Endothelial cell of umbilical vein (primary cell): ENCODE results near the gene FAM177B. TPM values are rescaled to one million over a fixed set of nuclear protein-coding genes. Genes with fewer than 3 reads are reported as not detected.

Experiments
- BruUV-seq: library from RNA; stranded (reverse); fragments of 400-500 nt; replicated peaks from 2 replicates; lab custom pipeline; 2021; lab: Mats Ljungman, UMichigan
- CTCF ChIA-PET: fragments of 300-600, 350-600 bp; sonication (Branson Sonifier 250); formaldehyde crosslinking; loops from one replicate; lab custom pipeline; 2021; ENCODE audit warnings: antibody characterized with exemption, inconsistent platforms; lab: Charles Lee
- POLR2A ChIA-PET: fragments of 300-600, 350-600 bp; sonication (Branson Sonifier 250); formaldehyde crosslinking; loops from one replicate; lab custom pipeline; 2021; ENCODE audit warnings: antibody characterized with exemption, inconsistent platforms; lab: Charles Lee
- DNase-seq: peaks from one replicate; pipeline ENCODE4 v3.0.0-alpha.2; 2011; ENCODE audit warnings: low read depth, low spot score
- FAIRE-seq: peaks from 2 replicates; lab custom pipeline; 2011; peaks lifted over from hg19 to GRCh38; lab: Jason Lieb, UNC
- H2AFZ ChIP-seq: 2 replicates; pipeline ENCODE4 v1.6.0; 2012; ENCODE audit warnings: low read depth, low read length, control low read depth, inconsistent platforms
- H3K27ac ChIP-seq: 2 replicates; pipeline ENCODE4 v1.5.1; 2011; ENCODE audit warnings: low read depth, mild to moderate bottlenecking, control low read depth, low read length, moderate library complexity; ENCODE audit not compliant: insufficient read depth
- H3K27me3 ChIP-seq, 2 experiments: 2 replicates each; pipeline versions ENCODE4 v1.6.0 to v1.6.1; 2011; ENCODE audit warnings: low read length in 2 of 2, mixed read lengths in 1 of 2; ENCODE audit not compliant: control insufficient read depth in 2 of 2, insufficient read depth in 2 of 2
- H3K36me3 ChIP-seq, 2 experiments: 2 replicates in 1 of 2; 3 replicates in 1 of 2; pipeline ENCODE4 v1.5.1; 2011; ENCODE audit warnings: low read length in 2 of 2, mild to moderate bottlenecking in 1 of 2, moderate library complexity in 1 of 2; ENCODE audit not compliant: control insufficient read depth in 2 of 2, insufficient read depth in 2 of 2; ENCODE audit errors: extremely low read depth in 1 of 2
- H3K4me1 ChIP-seq: 3 replicates; pipeline ENCODE4 v1.5.1; 2011; ENCODE audit warnings: mild to moderate bottlenecking, low read length; ENCODE audit not compliant: control insufficient read depth, insufficient read depth; ENCODE audit errors: extremely low read depth
- H3K4me2 ChIP-seq: 2 replicates; pipeline ENCODE4 v1.6.1; 2011; ENCODE audit warnings: low read length, control low read depth, mixed read lengths; ENCODE audit not compliant: insufficient read depth
- H3K4me3 ChIP-seq, 3 experiments: fragments of 200-600 bp in 1 of 3; sonication (generic), shearing (Covaris generic) in 1 of 3; replicated peaks in 1 of 3; 2 replicates each; pipeline ENCODE4 v1.5.1; 2011 to 2016; ENCODE audit warnings: control low read depth in 3 of 3, low read length in 3 of 3, mild to moderate bottlenecking in 2 of 3, inconsistent platforms in 1 of 3, low read depth in 1 of 3, moderate library complexity in 1 of 3; ENCODE audit not compliant: insufficient read depth in 1 of 3
- H3K79me2 ChIP-seq: 2 replicates; pipeline ENCODE4 v1.6.0; 2012; ENCODE audit warnings: low read length, inconsistent platforms; ENCODE audit not compliant: control insufficient read depth, insufficient read depth
- H3K9ac ChIP-seq: replicated peaks from 2 replicates; pipeline ENCODE3; 2011; ENCODE audit warnings: low read length, control low read depth; ENCODE audit not compliant: insufficient read depth; ENCODE audit errors: extremely low read depth
- H3K9me1 ChIP-seq: replicated peaks from 3 replicates; pipeline ENCODE4 v1.6.0; 2011; ENCODE audit warnings: mild to moderate bottlenecking, low read length; ENCODE audit not compliant: control insufficient read depth, insufficient read depth; ENCODE audit errors: extremely low read depth
- H3K9me3 ChIP-seq: replicated peaks from 2 replicates; pipeline ENCODE4 v1.5.1; 2012; ENCODE audit warnings: low read length, inconsistent platforms; ENCODE audit not compliant: control insufficient read depth, insufficient read depth
- H4K20me1 ChIP-seq: replicated peaks from 2 replicates; pipeline ENCODE3; 2011; ENCODE audit warnings: mild to moderate bottlenecking, low read length; ENCODE audit not compliant: control insufficient read depth, insufficient read depth; ENCODE audit errors: extremely low read depth
- CTCF ChIP-seq, 2 donors: IDR thresholded peaks; 1 replicate in 1 of 2; 2 replicates in 1 of 2; pipeline ENCODE4 v1.5.1; 2011; ENCODE audit warnings: low read length in 2 of 2, mild to moderate bottlenecking in 2 of 2, moderate library complexity in 2 of 2, control low read depth in 1 of 2, inconsistent platforms in 1 of 2, low read depth in 1 of 2; ENCODE audit not compliant: insufficient read depth in 1 of 2; ENCODE audit errors: extremely low read depth in 1 of 2
- EZH2 ChIP-seq: IDR thresholded peaks from 2 replicates; pipeline ENCODE4 v1.6.1; 2012; ENCODE audit warnings: borderline replicate concordance, low read depth, mild to moderate bottlenecking, moderate library complexity, low read length, inconsistent platforms; ENCODE audit not compliant: severe bottlenecking
- FOS ChIP-seq: IDR thresholded peaks from 2 replicates; pipeline ENCODE4 v1.6.1; 2011; ENCODE audit warnings: mild to moderate bottlenecking, low read length, moderate library complexity, borderline replicate concordance; ENCODE audit not compliant: insufficient read depth
- GATA2 ChIP-seq: IDR thresholded peaks from 2 replicates; pipeline ENCODE4 v1.7.0; 2011; ENCODE audit warnings: low read depth, mild to moderate bottlenecking, moderate library complexity, mixed read lengths, low read length; ENCODE audit not compliant: insufficient read length, insufficient read depth
- JUN ChIP-seq: IDR thresholded peaks from 2 replicates; pipeline ENCODE4 v1.6.1; 2011; ENCODE audit warnings: borderline replicate concordance, low read depth; ENCODE audit not compliant: insufficient read length, insufficient read depth
- MAX ChIP-seq: IDR thresholded peaks from 2 replicates; pipeline ENCODE4 v1.6.1; 2011; ENCODE audit not compliant: insufficient read depth, insufficient read length
- MYC ChIP-seq: IDR thresholded peaks from one replicate; pipeline ENCODE4 v1.6.1; 2011; ENCODE audit warnings: mild to moderate bottlenecking, low read depth, low read length
- POLR2A ChIP-seq: IDR thresholded peaks from 2 replicates; pipeline ENCODE4 v1.6.1; 2012; ENCODE audit warnings: low read depth, mild to moderate bottlenecking, control low read depth, low read length
- POLR2AphosphoS5 ChIP-seq: IDR thresholded peaks from 2 replicates; pipeline ENCODE4 v1.6.1; 2012; ENCODE audit warnings: low read depth, mild to moderate bottlenecking, control low read depth, low read length, moderate library complexity; ENCODE audit not compliant: insufficient read depth
- dilution Hi-C: fragments of 300-500 bp; cut with MboI; formaldehyde crosslinking; loops from one replicate; pipeline ENCODE4 v1.15.0; 2019; ENCODE audit warnings: low sequenced_read_pairs; ENCODE audit not compliant: extremely low pct_ligation_motif_present
- intact Hi-C: fragments of 100-400 bp; cut with micrococcal nuclease; formaldehyde crosslinking; loops from one replicate; pipeline ENCODE4 v1.10.0; 2022
- polyA plus RNA-seq, 4 experiments: library from polyadenylated mRNA; depleted of rRNA in 3 of 4; stranded (reverse) in 3 of 4; unstranded in 1 of 4; fragments of >200 nt; gene quantifications; 2 replicates each; pipeline versions ENCODE4 v1.2.1 to v1.2.3, GENCODE V29; 2011 to 2012; ENCODE audit warnings: missing spikeins in 1 of 4
- total RNA-seq: library from RNA; stranded (reverse); gene quantifications from 2 replicates; pipeline ENCODE4 v1.2.3, GENCODE V29; 2021

The FAM177B gene
- total and polyA plus RNA-seq, 2 donors (not counting 3 experiments of a cell fraction or from before 2014, with no cell fraction given): not detected

- Histone ChIP-seq H3K79me2 (no peaks in the 10 kb centered on the region), H3K4me2 (no peak overlapping the region), H3K9ac (no peak overlapping the region), H3K27ac (no peak overlapping the region), H3K36me3 (peaks cover 9 to 28% of the 10 kb centered on the region in 2 experiments), H3K4me3 (no peak overlapping the region), H4K20me1 (no peaks in the 10 kb centered on the region), H3K27me3 (no peaks in the 10 kb centered on the region), H2AFZ (no peak overlapping the region), H3K4me1 (no peaks in the 10 kb centered on the region), H3K9me3 (no peaks in the 10 kb centered on the region), H3K9me1 (no peaks in the 10 kb centered on the region)
- TF ChIP-seq CTCF (IDR thresholded peaks at IDR 0.05; ENCODE audit: extremely low read depth in 1 of 2, insufficient read depth in 1 of 2, low read depth in 1 of 2, low read length in 2 of 2): no peak
- TF ChIP-seq EZH2: no peak
- TF ChIP-seq POLR2AphosphoS5: no peak
- TF ChIP-seq MAX: no peak
- no peak for TF ChIP-seq JUN
- TF ChIP-seq GATA2: no peak
- TF ChIP-seq MYC: no peak
- TF ChIP-seq POLR2A: no peak
- no peak for TF ChIP-seq FOS
- BruUV-seq: no TSS peak
- ChIA-PET CTCF (interaction anchor here (1.0 to 1.3 kb wide), 2 partner anchors 393 to 399 kb away, joined by 3 to 4 read pairs; no protein-coding TSS in a partner anchor), POLR2A (interaction anchor here (0.7 kb wide), 1 partner anchor 10 kb away, joined by 4 read pairs; no protein-coding TSS in a partner anchor)
- FAIRE-seq (no peak), DNase-seq (no peak)
- dilution Hi-C loops (no loop called here), intact Hi-C loops (no loop called here)
These were observed 6.1 kb upstream of the FAM177B start for GRCh38 chr1:222730866-222731265.
